Subcutaneous adipose tissue (tissue), 4 donors: ENCODE data around the gene SMIM31. TPM values are rescaled to one million over a fixed set of nuclear protein-coding genes. Genes with fewer than 3 reads are reported as not detected.

Experiments
- total RNA-seq, 4 donors: library from RNA; depleted of rRNA; stranded (reverse); fragments of >200 nt; gene quantifications; one replicate each; pipeline ENCODE4 v1.1.0, GENCODE V29; 2016
- TF ChIP-seq, protein P1 (sequence below): fragments of 450-650 bp; IDR thresholded peaks from one replicate; pipeline ENCODE4 v1.5.1; 2016; ENCODE audit warnings: low read depth, mild to moderate bottlenecking, control low read depth, antibody characterized with exemption, moderate library complexity

The SMIM31 gene
- total RNA-seq: not detected

DNA sequence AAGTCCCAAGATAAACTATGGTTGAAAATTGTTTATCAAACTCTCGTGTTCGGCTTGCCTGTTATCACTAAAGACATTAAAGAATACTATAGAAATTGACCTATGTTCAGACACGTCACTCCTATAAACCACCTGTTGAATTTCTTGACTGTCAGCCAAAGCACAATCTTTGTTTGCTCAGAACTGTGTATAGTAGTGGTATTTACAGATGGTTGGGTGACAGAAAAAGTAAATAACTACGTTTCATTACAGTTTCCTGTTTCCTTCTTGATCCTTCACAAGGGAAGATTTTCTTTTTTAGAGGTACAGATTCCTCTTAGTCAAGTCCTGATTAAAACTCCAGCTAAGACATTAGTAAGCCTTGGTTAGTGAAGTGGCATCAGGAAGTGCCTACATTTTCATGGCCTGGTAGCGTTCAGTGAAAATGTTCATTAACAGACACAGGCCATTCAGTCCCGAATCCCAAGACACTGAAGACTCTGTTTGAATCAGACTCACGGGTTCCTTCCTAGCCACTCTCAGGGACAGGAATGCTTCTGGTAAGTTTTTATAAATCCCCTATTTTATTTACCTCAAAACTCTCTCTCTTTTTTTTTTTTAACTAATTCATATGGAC, at the start of gene SMIM31:
Gene SMIM31, plus strand, starts transcription at position 259 of the 616 bp plus-strand sequence. CDS start 16,313 bp downstream, outside the sequence.
- TF ChIP-seq, protein P1, sequence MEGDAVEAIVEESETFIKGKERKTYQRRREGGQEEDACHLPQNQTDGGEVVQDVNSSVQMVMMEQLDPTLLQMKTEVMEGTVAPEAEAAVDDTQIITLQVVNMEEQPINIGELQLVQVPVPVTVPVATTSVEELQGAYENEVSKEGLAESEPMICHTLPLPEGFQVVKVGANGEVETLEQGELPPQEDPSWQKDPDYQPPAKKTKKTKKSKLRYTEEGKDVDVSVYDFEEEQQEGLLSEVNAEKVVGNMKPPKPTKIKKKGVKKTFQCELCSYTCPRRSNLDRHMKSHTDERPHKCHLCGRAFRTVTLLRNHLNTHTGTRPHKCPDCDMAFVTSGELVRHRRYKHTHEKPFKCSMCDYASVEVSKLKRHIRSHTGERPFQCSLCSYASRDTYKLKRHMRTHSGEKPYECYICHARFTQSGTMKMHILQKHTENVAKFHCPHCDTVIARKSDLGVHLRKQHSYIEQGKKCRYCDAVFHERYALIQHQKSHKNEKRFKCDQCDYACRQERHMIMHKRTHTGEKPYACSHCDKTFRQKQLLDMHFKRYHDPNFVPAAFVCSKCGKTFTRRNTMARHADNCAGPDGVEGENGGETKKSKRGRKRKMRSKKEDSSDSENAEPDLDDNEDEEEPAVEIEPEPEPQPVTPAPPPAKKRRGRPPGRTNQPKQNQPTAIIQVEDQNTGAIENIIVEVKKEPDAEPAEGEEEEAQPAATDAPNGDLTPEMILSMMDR: no peak

DNA sequence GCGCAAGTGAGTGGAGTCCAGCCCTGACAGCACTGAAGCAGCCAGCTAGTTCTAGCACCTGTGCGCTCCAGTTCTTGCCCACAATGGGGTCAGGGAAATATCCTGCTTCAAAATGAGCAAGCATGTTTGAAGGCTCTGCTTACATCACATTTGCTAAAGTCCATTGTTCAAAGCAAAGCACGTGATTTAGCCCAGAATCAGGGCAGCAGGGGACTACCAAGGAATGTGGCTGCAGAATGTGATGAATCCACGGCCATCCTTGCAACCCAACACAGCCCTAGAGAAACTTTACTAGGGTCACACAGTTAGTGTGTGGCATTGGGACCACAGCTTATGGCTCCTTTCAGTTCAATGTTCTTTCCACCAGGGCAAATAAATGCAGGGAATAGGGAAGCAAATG, 47.3 kb upstream of the SMIM31 start:
- TF ChIP-seq, protein P1: no peak

- TF ChIP-seq, protein P1: no peak
These were observed 37.0 kb upstream of the SMIM31 start for GRCh38 chr4:164716901-164717300.

DNA sequence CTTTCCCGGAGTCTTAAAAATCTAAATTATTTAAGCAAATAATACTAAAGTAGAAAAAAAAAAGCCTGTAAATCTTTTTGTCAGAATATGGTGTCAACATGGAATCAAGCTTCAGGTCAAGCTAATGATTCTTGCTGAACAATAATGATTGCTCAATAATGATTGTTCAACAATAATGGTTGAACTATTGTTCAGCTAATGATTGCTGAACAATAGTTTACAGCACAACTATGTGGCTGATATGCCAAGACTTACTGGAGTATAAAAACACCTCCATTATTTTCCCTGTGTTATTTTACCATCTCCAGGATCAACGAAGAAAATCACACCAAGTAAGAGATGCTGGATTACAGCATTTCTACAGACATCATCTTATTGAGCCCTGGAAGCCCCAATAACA, 35.1 kb upstream of the SMIM31 start:
- TF ChIP-seq, protein P1: no peak

- TF ChIP-seq, protein P1: no peak
These were observed 28.9 kb upstream of the SMIM31 start for GRCh38 chr4:164725066-164725465.

DNA sequence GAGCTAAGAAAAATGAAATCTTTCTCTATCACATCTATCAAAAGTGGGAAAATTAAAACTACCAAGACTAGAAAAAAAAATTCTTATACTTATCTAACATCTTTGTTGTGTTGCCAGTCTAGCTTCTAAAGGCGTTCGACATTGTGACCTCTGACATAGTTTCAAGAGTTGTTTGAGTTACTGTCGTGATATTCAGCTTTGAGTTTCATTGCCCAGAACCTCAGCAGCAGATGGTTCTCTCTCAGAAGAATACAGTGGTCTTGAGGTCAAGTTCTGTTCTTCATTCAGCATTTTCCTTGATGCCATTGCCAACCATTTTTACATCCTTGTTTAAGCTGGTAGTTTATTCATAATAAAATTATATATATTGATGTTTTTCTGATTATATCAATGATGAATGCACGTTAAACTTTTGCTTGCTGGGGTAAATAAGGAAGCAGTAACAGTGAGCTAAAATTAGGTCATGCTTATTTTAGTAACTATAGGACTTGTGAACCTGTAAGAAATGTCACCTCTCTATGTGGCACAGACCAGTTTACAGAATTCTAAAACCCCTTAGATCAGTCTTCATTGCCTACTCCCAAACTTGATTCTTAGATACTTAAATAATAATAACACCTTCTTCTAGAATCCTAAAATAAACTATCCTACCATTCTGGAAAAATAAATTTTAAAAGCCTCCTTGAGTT, 23.1 kb upstream of the SMIM31 start:
- TF ChIP-seq, protein P1: no peak

GRCh38 chr4:164731827-164732474, 22.0 kb upstream of the SMIM31 start:
- TF ChIP-seq, protein P1: no peak
